ENCODE measurements around the gene FHL1.

The FHL1 gene

GRCh38 chrX:136185401-136186022 is 38.2 kb downstream of the FHL1 start:
- no peak for DNase-seq (ENCODE audit: low read depth)

- DNase-seq (ENCODE audit: low read depth), result no peak
These were observed 38.7 kb downstream of the FHL1 start for GRCh38 chrX:136186023-136186413.

- DNase-seq (ENCODE audit: low read depth), result no peak
These were observed 41.9 kb downstream of the FHL1 start for GRCh38 chrX:136189222-136189621.

GRCh38 chrX:136190038-136190713 is 42.8 kb downstream of the FHL1 start:
- DNase-seq (ENCODE audit: low read depth), result no peak

- no peak for DNase-seq (ENCODE audit: low read depth)
These were observed 43.8 kb downstream of the FHL1 start for GRCh38 chrX:136191171-136191570.

GRCh38 chrX:136192135-136192534 is 44.8 kb downstream of the FHL1 start:
- DNase-seq (ENCODE audit: low read depth), result no peak

- DNase-seq (ENCODE audit: low read depth), result no peak
These were observed 45.6 kb downstream of the FHL1 start for GRCh38 chrX:136192839-136193414.

- DNase-seq (ENCODE audit: low read depth), result no peak
These were observed 46.4 kb downstream of the FHL1 start for GRCh38 chrX:136193771-136194170.

GRCh38 chrX:136194536-136194935 is 47.2 kb downstream of the FHL1 start:
- DNase-seq (ENCODE audit: low read depth), result no peak

- no peak for DNase-seq (ENCODE audit: low read depth)
These were observed 47.9 kb downstream of the FHL1 start for GRCh38 chrX:136195247-136195646.

- no peak for DNase-seq (ENCODE audit: low read depth)
These were observed 49.4 kb downstream of the FHL1 start for GRCh38 chrX:136196691-136197155.

- no peak for DNase-seq (ENCODE audit: low read depth)
These were observed 50.7 kb downstream of the FHL1 start for GRCh38 chrX:136198010-136198409.

- DNase-seq (ENCODE audit: low read depth), result no peak
These were observed 51.4 kb downstream of the FHL1 start for GRCh38 chrX:136198678-136199243.

- DNase-seq (ENCODE audit: low read depth), result no peak
These were observed 52.0 kb downstream of the FHL1 start for GRCh38 chrX:136199365-136199764.

GRCh38 chrX:136200466-136200865 is 53.1 kb downstream of the FHL1 start:
- no peak for DNase-seq (ENCODE audit: low read depth)

GRCh38 chrX:136201601-136202000 is 54.3 kb downstream of the FHL1 start:
- no peak for DNase-seq (ENCODE audit: low read depth)

GRCh38 chrX:136202889-136203288 is 55.6 kb downstream of the FHL1 start:
- no peak for DNase-seq (ENCODE audit: low read depth)

- no peak for DNase-seq (ENCODE audit: low read depth)
These were observed 56.1 kb downstream of the FHL1 start for GRCh38 chrX:136203438-136203837.

- no peak for DNase-seq (ENCODE audit: low read depth)
These were observed 56.6 kb downstream of the FHL1 start for GRCh38 chrX:136203951-136204350.

- no peak for DNase-seq (ENCODE audit: low read depth)
These were observed 57.2 kb downstream of the FHL1 start for GRCh38 chrX:136204571-136204970.

GRCh38 chrX:136205882-136206380 is 58.6 kb downstream of the FHL1 start:
- DNase-seq (ENCODE audit: low read depth), result no peak

GRCh38 chrX:136206916-136207315 is 59.6 kb downstream of the FHL1 start:
- no peak for DNase-seq (ENCODE audit: low read depth)

GRCh38 chrX:136207546-136207945 is 60.2 kb downstream of the FHL1 start:
- DNase-seq (ENCODE audit: low read depth), result no peak

All from activated T-cell treated with anti-CD3 and anti-CD28 coated beads for 48 hours (primary cell).